Measurements from ENCODE around the gene HSD11B1L. TPM values are rescaled to one million over a fixed set of nuclear protein-coding genes. Genes with fewer than 3 reads are reported as not detected.

Gene HSD11B1L
- total RNA-seq, 1 experiment from 2014 or later, result 6.0 TPM

GRCh38 chr19:5667751-5668271 lies 13.0 kb upstream of the HSD11B1L start:
- Histone ChIP-seq H3K79me2 (ENCODE audit: insufficient read depth, low read length) (peaks cover 10% of the 10 kb centered on the region; the same call in 1 of the 2 replicates), H3K9me3 (ENCODE audit: control insufficient read depth in 1 of 2, insufficient read depth in 1 of 2, low read depth in 1 of 2, low read length in 2 of 2) (no peaks in the 10 kb centered on the region), H3K27ac (ENCODE audit: low read depth, low read length) (no peak overlapping the region), H3K4me1 (ENCODE audit: control insufficient read depth in 1 of 2, insufficient read depth in 2 of 2, low read length in 2 of 2) (no peaks in the 10 kb centered on the region; a peak in 2 of 4 replicates), H4K20me1 (ENCODE audit: insufficient read depth) (no peaks in the 10 kb centered on the region), H3K9me2 (ENCODE audit: insufficient read depth) (no peaks in the 10 kb centered on the region), H3K4me2 (ENCODE audit: low read length) (no peak overlapping the region), H3K9ac (ENCODE audit: low read length) (no peak overlapping the region), H3K4me3 (replicated peaks in 1 of 2; ENCODE audit: low read depth in 1 of 2, low read length in 2 of 2) (no peak overlapping the region), H2AFZ (ENCODE audit: low read depth, low read length, poor library complexity, severe bottlenecking) (no peak overlapping the region), H3K27me3 (ENCODE audit: insufficient read depth, low read length) (no peaks in the 10 kb centered on the region), H3K36me3 (ENCODE audit: control insufficient read depth in 1 of 2, insufficient read depth in 2 of 2, low read length in 2 of 2) (peaks cover 38 to 59% of the 10 kb centered on the region in 2 experiments; a peak in 3 of 4 replicates)
- intact Hi-C loops (cut with micrococcal nuclease), result no loop called here
- no TSS peak for BruUV-seq (replicated peaks)
- ATAC-seq, result peak; percentile 19; the same call in 1 of the 2 replicates
- no peak for DNase-seq (ENCODE audit: low read depth, low spot score)
- POLR2A ChIA-PET, result no interaction called here
- TF ChIP-seq, protein P1, sequence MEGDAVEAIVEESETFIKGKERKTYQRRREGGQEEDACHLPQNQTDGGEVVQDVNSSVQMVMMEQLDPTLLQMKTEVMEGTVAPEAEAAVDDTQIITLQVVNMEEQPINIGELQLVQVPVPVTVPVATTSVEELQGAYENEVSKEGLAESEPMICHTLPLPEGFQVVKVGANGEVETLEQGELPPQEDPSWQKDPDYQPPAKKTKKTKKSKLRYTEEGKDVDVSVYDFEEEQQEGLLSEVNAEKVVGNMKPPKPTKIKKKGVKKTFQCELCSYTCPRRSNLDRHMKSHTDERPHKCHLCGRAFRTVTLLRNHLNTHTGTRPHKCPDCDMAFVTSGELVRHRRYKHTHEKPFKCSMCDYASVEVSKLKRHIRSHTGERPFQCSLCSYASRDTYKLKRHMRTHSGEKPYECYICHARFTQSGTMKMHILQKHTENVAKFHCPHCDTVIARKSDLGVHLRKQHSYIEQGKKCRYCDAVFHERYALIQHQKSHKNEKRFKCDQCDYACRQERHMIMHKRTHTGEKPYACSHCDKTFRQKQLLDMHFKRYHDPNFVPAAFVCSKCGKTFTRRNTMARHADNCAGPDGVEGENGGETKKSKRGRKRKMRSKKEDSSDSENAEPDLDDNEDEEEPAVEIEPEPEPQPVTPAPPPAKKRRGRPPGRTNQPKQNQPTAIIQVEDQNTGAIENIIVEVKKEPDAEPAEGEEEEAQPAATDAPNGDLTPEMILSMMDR (IDR thresholded peaks at IDR 0.05 in 2 of 3, conservative IDR thresholded peaks at IDR 0.05 in 1 of 3; ENCODE audit: borderline replicate concordance in 1 of 3, insufficient read depth in 1 of 3, low read depth in 2 of 3, low read length in 2 of 3), result no peak
- TF ChIP-seq EGR1 (IDR thresholded peaks at IDR 0.05; ENCODE audit: low read depth), result no peak
- TF ChIP-seq SIN3A (IDR thresholded peaks at IDR 0.05; ENCODE audit: low read depth), result no peak
- TF ChIP-seq, protein P2, sequence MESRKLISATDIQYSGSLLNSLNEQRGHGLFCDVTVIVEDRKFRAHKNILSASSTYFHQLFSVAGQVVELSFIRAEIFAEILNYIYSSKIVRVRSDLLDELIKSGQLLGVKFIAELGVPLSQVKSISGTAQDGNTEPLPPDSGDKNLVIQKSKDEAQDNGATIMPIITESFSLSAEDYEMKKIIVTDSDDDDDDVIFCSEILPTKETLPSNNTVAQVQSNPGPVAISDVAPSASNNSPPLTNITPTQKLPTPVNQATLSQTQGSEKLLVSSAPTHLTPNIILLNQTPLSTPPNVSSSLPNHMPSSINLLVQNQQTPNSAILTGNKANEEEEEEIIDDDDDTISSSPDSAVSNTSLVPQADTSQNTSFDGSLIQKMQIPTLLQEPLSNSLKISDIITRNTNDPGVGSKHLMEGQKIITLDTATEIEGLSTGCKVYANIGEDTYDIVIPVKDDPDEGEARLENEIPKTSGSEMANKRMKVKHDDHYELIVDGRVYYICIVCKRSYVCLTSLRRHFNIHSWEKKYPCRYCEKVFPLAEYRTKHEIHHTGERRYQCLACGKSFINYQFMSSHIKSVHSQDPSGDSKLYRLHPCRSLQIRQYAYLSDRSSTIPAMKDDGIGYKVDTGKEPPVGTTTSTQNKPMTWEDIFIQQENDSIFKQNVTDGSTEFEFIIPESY (IDR thresholded peaks at IDR 0.05; ENCODE audit: extremely low read depth, insufficient replicate concordance, low read length), result no peak
- no peak for TF ChIP-seq CEBPB (IDR thresholded peaks at IDR 0.05; ENCODE audit: low read depth)
- TF ChIP-seq CBX3 (IDR thresholded peaks at IDR 0.05; ENCODE audit: low read depth), result no peak
- TF ChIP-seq EZH2phosphoT487 (IDR thresholded peaks at IDR 0.05; ENCODE audit: borderline replicate concordance), result no peak
- TF ChIP-seq EZH2 (IDR thresholded peaks at IDR 0.05), result no peak
- no peak for TF ChIP-seq ELF1 (IDR thresholded peaks at IDR 0.05; ENCODE audit: borderline replicate concordance, low read depth)
- TF ChIP-seq SRF (IDR thresholded peaks at IDR 0.05; ENCODE audit: low read depth), result no peak
- TF ChIP-seq TCF7L2 (IDR thresholded peaks at IDR 0.05; ENCODE audit: borderline replicate concordance, extremely low read depth, insufficient read depth, insufficient read length), result no peak
- no peak for TF ChIP-seq FOSL1 (IDR thresholded peaks at IDR 0.05; ENCODE audit: low read depth)
- no peak for TF ChIP-seq JUND (IDR thresholded peaks at IDR 0.05)
- no peak for TF ChIP-seq RAD21 (IDR thresholded peaks at IDR 0.05; ENCODE audit: low read depth)
- TF ChIP-seq REST (IDR thresholded peaks at IDR 0.05; ENCODE audit: low read depth), result no peak
- no peak for TF ChIP-seq ZFX (IDR thresholded peaks at IDR 0.05)
- TF ChIP-seq ZNF274 (IDR thresholded peaks at IDR 0.05; ENCODE audit: low read depth, low read length), result no peak
- TF ChIP-seq SP1 (IDR thresholded peaks at IDR 0.05; ENCODE audit: low read depth), result no peak
- RAD21 ChIA-PET (ENCODE audit: low non-redundant PET in 1 of 2, low total read pairs in 2 of 2, uncharacterized antibody in 2 of 2, unreplicated experiment in 2 of 2), result no interaction called here
- CTCF ChIA-PET, result no interaction called here
